ENCODE measurements around the gene GNB1L.

GNB1L gene

DNA sequence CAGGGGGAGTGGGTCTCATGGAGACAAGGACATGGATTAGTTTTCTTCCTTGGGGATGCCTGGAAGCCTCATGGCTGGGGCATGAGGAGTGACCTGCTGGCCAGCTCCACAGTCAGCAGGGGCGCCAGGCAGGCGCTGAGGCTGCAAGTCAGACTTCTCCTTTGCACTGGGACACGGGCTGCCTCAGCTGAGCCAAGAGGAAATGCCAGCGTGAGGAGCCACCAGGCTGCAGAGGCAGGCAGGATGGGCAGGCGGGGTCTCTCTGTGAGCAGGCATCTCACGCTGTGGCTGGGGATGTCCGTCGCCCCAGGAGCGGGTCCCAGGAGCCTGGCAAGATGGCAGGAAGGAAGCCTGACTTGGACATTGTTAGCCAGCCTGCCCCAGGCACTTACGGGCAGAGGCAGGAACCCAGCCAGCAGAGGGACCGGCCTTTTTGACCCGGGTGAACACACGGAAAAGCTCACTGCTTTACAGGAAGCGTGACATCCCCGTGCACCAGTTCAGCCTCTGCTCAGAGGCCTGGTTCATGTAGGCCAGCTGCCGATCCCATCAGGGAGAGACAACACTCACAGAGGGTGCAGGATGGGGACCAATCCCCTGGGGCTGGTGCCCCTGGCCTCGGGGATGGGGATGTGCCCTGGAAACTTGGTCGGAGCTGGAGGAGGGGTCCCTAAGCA, 10.2 kb downstream of the GNB1L start:
- Histone ChIP-seq H3K79me2 (ENCODE audit: control insufficient read depth, insufficient read depth, low read length, poor library complexity) (peaks cover 2% of the 10 kb centered on the region), H3K23ac (ENCODE audit: low read length) (no peak overlapping the region), H3K27me3 (ENCODE audit: insufficient read depth, low read length) (no peaks in the 10 kb centered on the region), H3K14ac (ENCODE audit: low read length) (no peak overlapping the region), H3K79me1 (ENCODE audit: low read length) (peaks cover 5% of the 10 kb centered on the region), H2BK12ac (ENCODE audit: low read length) (no peak overlapping the region), H3K36me3 (ENCODE audit: control insufficient read depth in 1 of 2, insufficient read depth in 2 of 2, low read length in 2 of 2) (peaks cover 0 to 4% of the 10 kb centered on the region in 2 experiments), H3K4me2 (ENCODE audit: low read length) (no peak overlapping the region), H3K4me1 (ENCODE audit: control insufficient read depth in 1 of 2, insufficient read depth in 2 of 2, low read length in 2 of 2) (peaks cover 11 to 13% of the 10 kb centered on the region in 2 experiments), H4K8ac (ENCODE audit: low read depth, low read length) (no peak overlapping the region), H4K12ac (ENCODE audit: low read depth, low read length) (no peak overlapping the region), H3K4me3 (ENCODE audit: low read depth, low read length) (no peak overlapping the region), H3K27ac (ENCODE audit: low read depth, low read length) (no peak overlapping the region), H3K9me3 (ENCODE audit: insufficient read depth, low read depth, low read length) (peaks cover 2% of the 10 kb centered on the region), H2AK5ac (ENCODE audit: low read length) (no peak overlapping the region), H2BK120ac (ENCODE audit: insufficient read depth, low read length, poor library complexity) (no peak overlapping the region), H3K18ac (ENCODE audit: low read length) (no peak overlapping the region), H3K4ac (ENCODE audit: low read depth, low read length) (no peak overlapping the region), H2BK5ac (ENCODE audit: low read depth, low read length, poor library complexity) (no peak overlapping the region), H4K91ac (ENCODE audit: low read depth, low read length) (no peak overlapping the region), H3K9ac (ENCODE audit: low read length) (no peak overlapping the region), H2AFZ (ENCODE audit: insufficient read depth, low read length, poor library complexity) (no peak overlapping the region)
- WGBS (ENCODE audit: extremely low coverage, insufficient coverage, insufficient read length): no CpG with 5 or more reads among the region's 18 CpGs
- peak; percentile 28 to 77 for DNase-seq

DNA sequence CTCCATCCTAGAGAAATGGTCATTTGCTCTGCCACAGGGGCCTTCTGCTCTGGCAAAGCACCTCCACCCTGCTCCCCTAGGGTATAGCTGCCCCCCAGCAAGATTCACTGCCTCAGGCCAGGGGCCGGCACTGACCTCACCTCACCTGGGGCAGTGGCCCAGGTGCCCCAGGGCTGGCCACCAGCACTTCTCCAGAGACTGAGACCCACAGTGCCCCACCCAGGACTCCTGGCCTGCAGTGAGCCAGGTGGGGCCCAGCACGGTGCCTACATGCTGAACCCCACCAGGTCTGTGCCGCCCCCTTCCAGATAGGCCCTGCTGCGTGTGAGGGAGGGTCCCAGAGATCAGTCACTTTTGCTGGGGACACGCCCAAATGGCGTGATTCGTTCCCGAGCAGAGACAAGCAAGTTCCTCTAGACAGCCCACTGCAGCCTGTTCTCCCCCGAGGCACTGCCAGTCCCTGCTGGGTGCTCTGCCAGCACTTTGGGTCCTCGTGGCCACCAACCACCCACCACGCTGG, 10.8 kb downstream of the GNB1L start:
- Histone ChIP-seq H3K4me3 (ENCODE audit: low read depth, low read length) (no peak overlapping the region), H4K8ac (ENCODE audit: low read depth, low read length) (no peak overlapping the region), H3K23ac (ENCODE audit: low read length) (no peak overlapping the region), H2AFZ (ENCODE audit: insufficient read depth, low read length, poor library complexity) (no peak overlapping the region), H3K9ac (ENCODE audit: low read length) (no peak overlapping the region), H3K36me3 (ENCODE audit: control insufficient read depth in 1 of 2, insufficient read depth in 2 of 2, low read length in 2 of 2) (peaks cover 0 to 4% of the 10 kb centered on the region in 2 experiments), H3K79me1 (ENCODE audit: low read length) (peaks cover 4% of the 10 kb centered on the region), H4K12ac (ENCODE audit: low read depth, low read length) (no peak overlapping the region), H4K91ac (ENCODE audit: low read depth, low read length) (no peak overlapping the region), H2BK12ac (ENCODE audit: low read length) (no peak overlapping the region), H2BK120ac (ENCODE audit: insufficient read depth, low read length, poor library complexity) (no peak overlapping the region), H3K27ac (ENCODE audit: low read depth, low read length) (no peak overlapping the region), H3K18ac (ENCODE audit: low read length) (no peak overlapping the region), H3K4me1 (ENCODE audit: control insufficient read depth in 1 of 2, insufficient read depth in 2 of 2, low read length in 2 of 2) (peaks cover 10 to 11% of the 10 kb centered on the region in 2 experiments), H3K14ac (ENCODE audit: low read length) (no peak overlapping the region), H2AK5ac (ENCODE audit: low read length) (no peak overlapping the region), H3K4me2 (ENCODE audit: low read length) (no peak overlapping the region), H3K27me3 (ENCODE audit: insufficient read depth, low read length) (no peaks in the 10 kb centered on the region), H3K9me3 (ENCODE audit: insufficient read depth, low read depth, low read length) (peaks cover 2% of the 10 kb centered on the region), H3K79me2 (ENCODE audit: control insufficient read depth, insufficient read depth, low read length, poor library complexity) (peaks cover 2% of the 10 kb centered on the region), H3K4ac (ENCODE audit: low read depth, low read length) (no peak overlapping the region), H2BK5ac (ENCODE audit: low read depth, low read length, poor library complexity) (no peak overlapping the region)
- WGBS (ENCODE audit: extremely low coverage, insufficient coverage, insufficient read length): no CpG with 5 or more reads among the region's 11 CpGs
- DNase-seq: no peak

DNA sequence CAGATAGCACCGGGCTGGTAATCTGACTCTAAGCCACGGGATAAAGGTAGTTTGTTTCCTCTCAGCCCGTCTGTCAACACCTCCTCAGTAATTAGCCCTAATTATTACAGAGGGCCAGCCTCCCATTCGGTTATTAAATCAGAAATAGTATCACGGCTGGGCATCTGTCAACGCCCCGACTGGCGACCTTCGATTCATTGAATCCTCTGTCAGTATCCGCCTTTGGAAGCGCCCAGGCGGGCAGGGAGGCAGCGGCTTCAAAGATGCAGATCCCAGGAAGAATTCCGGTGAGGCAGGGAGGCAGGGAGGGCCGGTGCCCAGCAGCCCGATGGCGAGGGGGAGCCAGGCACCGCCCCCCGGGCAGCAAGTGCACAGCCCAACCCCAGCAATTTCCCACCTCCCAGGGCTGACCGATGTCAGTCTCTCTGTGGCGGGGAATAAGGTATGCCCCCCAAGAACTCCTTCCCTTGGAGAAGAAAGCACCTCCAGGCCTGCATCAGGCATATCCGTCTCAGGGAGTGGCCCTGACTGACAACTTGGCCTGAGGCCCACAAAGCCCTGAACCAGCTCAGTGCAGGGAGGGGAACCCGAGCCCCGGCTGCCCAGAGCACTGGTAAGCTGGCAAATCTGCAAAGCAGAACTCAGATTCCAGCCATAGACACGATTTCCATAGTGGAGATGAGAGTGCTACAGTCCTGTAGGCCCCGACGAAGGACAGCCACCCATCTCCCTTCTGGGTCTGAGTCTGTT, 11.4 kb downstream of the GNB1L start:
- Histone ChIP-seq H2BK5ac (ENCODE audit: low read depth, low read length, poor library complexity) (no peak overlapping the region), H3K4me3 (ENCODE audit: low read depth, low read length) (no peak overlapping the region), H4K91ac (ENCODE audit: low read depth, low read length) (no peak overlapping the region), H3K4me1 (ENCODE audit: control insufficient read depth in 1 of 2, insufficient read depth in 2 of 2, low read length in 2 of 2) (peaks cover 5 to 6% of the 10 kb centered on the region in 2 experiments), H4K12ac (ENCODE audit: low read depth, low read length) (no peak overlapping the region), H3K18ac (ENCODE audit: low read length) (no peak overlapping the region), H3K4ac (ENCODE audit: low read depth, low read length) (no peak overlapping the region), H3K27me3 (ENCODE audit: insufficient read depth, low read length) (no peaks in the 10 kb centered on the region), H2BK120ac (ENCODE audit: insufficient read depth, low read length, poor library complexity) (no peak overlapping the region), H2AK5ac (ENCODE audit: low read length) (no peak overlapping the region), H3K36me3 (ENCODE audit: control insufficient read depth in 1 of 2, insufficient read depth in 2 of 2, low read length in 2 of 2) (peaks cover 0 to 3% of the 10 kb centered on the region in 2 experiments), H3K27ac (ENCODE audit: low read depth, low read length) (no peak overlapping the region), H2BK12ac (ENCODE audit: low read length) (no peak overlapping the region), H3K14ac (ENCODE audit: low read length) (no peak overlapping the region), H3K79me2 (ENCODE audit: control insufficient read depth, insufficient read depth, low read length, poor library complexity) (no peaks in the 10 kb centered on the region), H3K9me3 (ENCODE audit: insufficient read depth, low read depth, low read length) (peaks cover 2% of the 10 kb centered on the region), H2AFZ (ENCODE audit: insufficient read depth, low read length, poor library complexity) (no peak overlapping the region), H3K9ac (ENCODE audit: low read length) (no peak overlapping the region), H3K23ac (ENCODE audit: low read length) (no peak overlapping the region), H4K8ac (ENCODE audit: low read depth, low read length) (no peak overlapping the region), H3K4me2 (ENCODE audit: low read length) (no peak overlapping the region), H3K79me1 (ENCODE audit: low read length) (no peaks in the 10 kb centered on the region)
- no CpG with 5 or more reads among the region's 27 CpGs for WGBS (ENCODE audit: extremely low coverage, insufficient coverage, insufficient read length)
- DNase-seq: no peak

DNA sequence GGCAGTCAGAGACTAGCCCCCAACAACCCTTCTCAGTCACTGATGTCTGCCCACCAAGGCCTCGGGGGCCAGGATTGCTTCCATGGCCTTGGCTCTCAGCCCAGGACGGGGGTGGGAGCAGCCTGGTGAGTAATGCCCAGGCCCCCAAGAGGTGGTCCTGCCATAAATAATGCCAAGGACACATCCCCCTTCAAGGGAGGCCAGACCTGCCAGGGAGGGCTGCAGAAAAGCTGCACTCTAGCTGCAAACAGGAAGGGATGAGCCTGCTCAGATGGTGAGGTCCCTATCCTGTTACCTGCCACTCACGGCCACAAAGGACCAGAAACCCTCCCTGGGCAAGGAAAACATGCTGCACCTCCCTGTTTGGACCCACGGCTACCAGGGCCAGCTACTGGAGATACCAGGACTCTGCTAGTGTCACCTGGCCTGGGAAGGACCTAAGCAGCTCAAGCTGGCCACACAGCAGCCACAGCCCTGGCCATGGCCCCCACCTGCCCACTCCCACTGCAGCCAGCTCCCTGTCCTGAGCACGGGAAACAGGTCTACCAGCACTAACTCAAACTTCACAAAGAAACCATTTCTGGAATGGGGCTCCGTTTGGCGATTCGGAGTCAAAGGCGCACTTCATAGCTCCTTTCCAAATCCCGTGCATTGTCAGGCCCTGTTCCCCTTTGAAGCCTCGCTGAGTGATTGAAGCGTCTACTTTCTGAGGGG, 12.1 kb downstream of the GNB1L start:
- no peak overlapping the region for H3K4me3 ChIP-seq (ENCODE audit: low read depth, low read length)
- no peak overlapping the region for H4K8ac ChIP-seq (ENCODE audit: low read depth, low read length)
- H3K9ac ChIP-seq (ENCODE audit: low read length): no peak overlapping the region
- H3K9me3 ChIP-seq (ENCODE audit: insufficient read depth, low read depth, low read length): peaks cover 2% of the 10 kb centered on the region
- peaks cover 0 to 3% of the 10 kb centered on the region in 2 experiments for H3K36me3 ChIP-seq (ENCODE audit: control insufficient read depth in 1 of 2, insufficient read depth in 2 of 2, low read length in 2 of 2)
- H3K23ac ChIP-seq (ENCODE audit: low read length): no peak overlapping the region
- no peak overlapping the region for H2AK5ac ChIP-seq (ENCODE audit: low read length)
- no peak overlapping the region for H3K4me2 ChIP-seq (ENCODE audit: low read length)
- WGBS (ENCODE audit: extremely low coverage, insufficient coverage, insufficient read length): no CpG with 5 or more reads among the region's 12 CpGs
- no peak overlapping the region for H4K12ac ChIP-seq (ENCODE audit: low read depth, low read length)
- peak in 1 of 2 donors; percentile 42 for DNase-seq
- H2AFZ ChIP-seq (ENCODE audit: insufficient read depth, low read length, poor library complexity): no peak overlapping the region
- no peak overlapping the region for H2BK120ac ChIP-seq (ENCODE audit: insufficient read depth, low read length, poor library complexity)
- H3K14ac ChIP-seq (ENCODE audit: low read length): no peak overlapping the region
- H2BK5ac ChIP-seq (ENCODE audit: low read depth, low read length, poor library complexity): no peak overlapping the region
- no peak overlapping the region for H2BK12ac ChIP-seq (ENCODE audit: low read length)
- H4K91ac ChIP-seq (ENCODE audit: low read depth, low read length): no peak overlapping the region
- H3K27me3 ChIP-seq (ENCODE audit: insufficient read depth, low read length): no peaks in the 10 kb centered on the region
- peak overlapping the region; percentile 38 for H3K18ac ChIP-seq (ENCODE audit: low read length)
- H3K79me1 ChIP-seq (ENCODE audit: low read length): no peaks in the 10 kb centered on the region
- no peak overlapping the region for H3K4ac ChIP-seq (ENCODE audit: low read depth, low read length)
- peaks cover 3 to 6% of the 10 kb centered on the region in 2 experiments for H3K4me1 ChIP-seq (ENCODE audit: control insufficient read depth in 1 of 2, insufficient read depth in 2 of 2, low read length in 2 of 2)
- H3K79me2 ChIP-seq (ENCODE audit: control insufficient read depth, insufficient read depth, low read length, poor library complexity): no peaks in the 10 kb centered on the region
- H3K27ac ChIP-seq (ENCODE audit: low read depth, low read length): no peak overlapping the region

All from trophoblast cell (in vitro differentiated cells and primary cell).